ENCODE data around the gene YPEL1.

The YPEL1 gene

GRCh38 chr22:21709688-21710087, 25.9 kb downstream of the YPEL1 start:
- no peak overlapping the region for H2AFZ ChIP-seq (ENCODE audit: low read length)
- no peak overlapping the region for H3K4me3 ChIP-seq (ENCODE audit: low read depth, low read length, poor library complexity, severe bottlenecking)
- no peaks in the 10 kb centered on the region for H4K20me1 ChIP-seq (ENCODE audit: insufficient read depth, low read length)
- no peak overlapping the region for H3K27ac ChIP-seq (ENCODE audit: low read depth, low read length, poor library complexity, severe bottlenecking)
- H3K36me3 ChIP-seq (ENCODE audit: insufficient read depth, low read length), result peaks cover 4% of the 10 kb centered on the region; the same call in 1 of the 2 replicates
- no peaks in the 10 kb centered on the region for H3K9me2 ChIP-seq (ENCODE audit: low read depth, low read length)
- H3K27me3 ChIP-seq (ENCODE audit: insufficient read depth, low read length), result no peaks in the 10 kb centered on the region
- H3K9ac ChIP-seq (ENCODE audit: low read length), result no peak overlapping the region
- H3K9me3 ChIP-seq (ENCODE audit: low read length), result no peaks in the 10 kb centered on the region
- H3K79me2 ChIP-seq (ENCODE audit: insufficient read depth, low read length), result no peaks in the 10 kb centered on the region
- no peaks in the 10 kb centered on the region for H3F3A ChIP-seq (ENCODE audit: insufficient read depth, low read length)
- H3K4me1 ChIP-seq (ENCODE audit: insufficient read depth, low read length, severe bottlenecking), result peaks cover 17% of the 10 kb centered on the region
- no peak overlapping the region for H3K4me2 ChIP-seq (ENCODE audit: low read length)
- TF ChIP-seq EZH2 (IDR thresholded peaks at IDR 0.05; ENCODE audit: borderline replicate concordance, low read length) (no peak), CTCF (IDR thresholded peaks at IDR 0.05; ENCODE audit: low read length) (no peak)

DNA sequence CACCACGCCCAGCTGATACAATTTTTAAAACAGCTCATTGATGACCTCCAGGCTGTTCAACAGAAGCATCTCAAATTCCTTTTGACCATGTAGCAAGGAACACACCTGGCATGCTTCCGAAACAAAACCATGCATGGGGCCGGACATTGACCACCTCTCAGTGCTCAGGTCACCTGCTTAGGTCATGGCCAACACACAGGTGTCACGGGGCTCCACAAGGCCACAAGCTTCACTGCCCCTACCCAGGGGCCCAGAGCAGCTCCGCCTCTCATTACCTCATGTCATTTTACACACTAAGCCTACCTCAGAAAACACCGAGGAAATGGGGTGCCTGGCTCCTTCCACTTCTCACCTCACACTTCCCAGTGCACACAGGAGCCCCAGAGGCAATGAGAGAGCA, 26.6 kb downstream of the YPEL1 start:
- Histone ChIP-seq H3K4me1 (ENCODE audit: insufficient read depth, low read length, severe bottlenecking) (peaks cover 17% of the 10 kb centered on the region), H3K27me3 (ENCODE audit: insufficient read depth, low read length) (no peaks in the 10 kb centered on the region), H3F3A (ENCODE audit: insufficient read depth, low read length) (no peaks in the 10 kb centered on the region), H3K9me3 (ENCODE audit: low read length) (no peaks in the 10 kb centered on the region), H2AFZ (ENCODE audit: low read length) (no peak overlapping the region), H3K27ac (ENCODE audit: low read depth, low read length, poor library complexity, severe bottlenecking) (no peak overlapping the region), H3K36me3 (ENCODE audit: insufficient read depth, low read length) (peaks cover 4% of the 10 kb centered on the region; the same call in 1 of the 2 replicates), H3K9ac (ENCODE audit: low read length) (no peak overlapping the region), H3K9me2 (ENCODE audit: low read depth, low read length) (no peaks in the 10 kb centered on the region), H3K4me3 (ENCODE audit: low read depth, low read length, poor library complexity, severe bottlenecking) (no peak overlapping the region), H3K79me2 (ENCODE audit: insufficient read depth, low read length) (no peaks in the 10 kb centered on the region), H4K20me1 (ENCODE audit: insufficient read depth, low read length) (no peaks in the 10 kb centered on the region), H3K4me2 (ENCODE audit: low read length) (no peak overlapping the region)
- TF ChIP-seq CTCF (IDR thresholded peaks at IDR 0.05; ENCODE audit: low read length), result no peak
- no peak for TF ChIP-seq EZH2 (IDR thresholded peaks at IDR 0.05; ENCODE audit: borderline replicate concordance, low read length)

GRCh38 chr22:21707677-21708076, 27.9 kb downstream of the YPEL1 start:
- H3K9me2 ChIP-seq (ENCODE audit: low read depth, low read length), result no peaks in the 10 kb centered on the region
- no peak overlapping the region for H3K9ac ChIP-seq (ENCODE audit: low read length)
- H3K36me3 ChIP-seq (ENCODE audit: insufficient read depth, low read length), result peaks cover 4% of the 10 kb centered on the region; the same call in 1 of the 2 replicates
- H3K27ac ChIP-seq (ENCODE audit: low read depth, low read length, poor library complexity, severe bottlenecking), result peak overlapping the region; percentile 20
- H3K79me2 ChIP-seq (ENCODE audit: insufficient read depth, low read length), result no peaks in the 10 kb centered on the region
- no peaks in the 10 kb centered on the region for H3K9me3 ChIP-seq (ENCODE audit: low read length)
- H3K4me2 ChIP-seq (ENCODE audit: low read length), result no peak overlapping the region
- H3K27me3 ChIP-seq (ENCODE audit: insufficient read depth, low read length), result no peaks in the 10 kb centered on the region
- no peaks in the 10 kb centered on the region for H4K20me1 ChIP-seq (ENCODE audit: insufficient read depth, low read length)
- H3K4me1 ChIP-seq (ENCODE audit: insufficient read depth, low read length, severe bottlenecking), result peaks cover 17% of the 10 kb centered on the region
- H3F3A ChIP-seq (ENCODE audit: insufficient read depth, low read length), result no peaks in the 10 kb centered on the region
- TF ChIP-seq CTCF (IDR thresholded peaks at IDR 0.05; ENCODE audit: low read length), result no peak
- no peak for TF ChIP-seq EZH2 (IDR thresholded peaks at IDR 0.05; ENCODE audit: borderline replicate concordance, low read length)
- no peak overlapping the region for H2AFZ ChIP-seq (ENCODE audit: low read length)
- no peak overlapping the region for H3K4me3 ChIP-seq (ENCODE audit: low read depth, low read length, poor library complexity, severe bottlenecking)

Measured in OCI-LY1 (cell line).